DND-41 (cell line): ENCODE measurements around the gene SEMA3D.

ENCODE experiments used
- ATAC-seq: fragments of 200-7000 bp; cut with Tn5 transposase; 3 replicates; pipeline ENCODE4 v1.9.1; 2021; ENCODE audit warnings: low read depth; ENCODE audit not compliant: insufficient read depth
- DNase-seq: peaks from one replicate; pipeline ENCODE4 v3.0.0-alpha.2; 2020
- H2AFZ ChIP-seq: 2 replicates; pipeline ENCODE4 v1.6.0; 2012; ENCODE audit warnings: low read depth, low read length
- H3K27ac ChIP-seq: 2 replicates; pipeline ENCODE4 v1.5.1; 2012; ENCODE audit warnings: low read length, inconsistent platforms
- H3K27me3 ChIP-seq: fragments of 200-600 bp; sonication (generic); 2 replicates; pipeline ENCODE4 v1.6.0; 2012; ENCODE audit warnings: low read length, mild to moderate bottlenecking, inconsistent platforms; ENCODE audit not compliant: insufficient read depth, poor library complexity
- H3K36me3 ChIP-seq: 2 replicates; pipeline ENCODE4 v1.5.1; 2012; ENCODE audit warnings: low read length, inconsistent platforms; ENCODE audit not compliant: insufficient read depth
- H3K4me1 ChIP-seq: 2 replicates; pipeline ENCODE4 v1.5.1; 2012; ENCODE audit warnings: mild to moderate bottlenecking, low read length; ENCODE audit not compliant: insufficient read depth
- H3K4me2 ChIP-seq: 2 replicates; pipeline ENCODE4 v1.6.0; 2012; ENCODE audit warnings: mild to moderate bottlenecking, moderate library complexity, low read length, inconsistent platforms; ENCODE audit not compliant: insufficient read depth
- H3K4me3 ChIP-seq, 2 experiments: fragments of 200-600 bp in 1 of 2; shearing (Covaris generic) in 1 of 2; 2 replicates each; pipeline ENCODE4 v1.5.1; 2012 to 2016; ENCODE audit warnings: inconsistent platforms in 2 of 2, low read length in 2 of 2, mild to moderate bottlenecking in 2 of 2, low read depth in 1 of 2, moderate library complexity in 1 of 2
- H3K79me2 ChIP-seq: 2 replicates; pipeline ENCODE4 v1.6.0; 2012; ENCODE audit warnings: low read length, inconsistent platforms; ENCODE audit not compliant: insufficient read depth
- H3K9ac ChIP-seq: 2 replicates; pipeline ENCODE4 v1.6.0; 2012; ENCODE audit warnings: low read depth, mild to moderate bottlenecking, inconsistent platforms, low read length, moderate library complexity
- H3K9me3 ChIP-seq: 2 replicates; pipeline ENCODE4 v1.5.1; 2012; ENCODE audit warnings: low read length, moderate library complexity, mild to moderate bottlenecking, inconsistent platforms; ENCODE audit not compliant: insufficient read depth, severe bottlenecking
- H4K20me1 ChIP-seq: 2 replicates; pipeline ENCODE4 v1.6.0; 2012; ENCODE audit warnings: low read length; ENCODE audit not compliant: insufficient read depth
- CTCF ChIP-seq: IDR thresholded peaks from 2 replicates; pipeline ENCODE4 v1.5.1; 2012; ENCODE audit warnings: borderline replicate concordance, low read length, moderate library complexity, mild to moderate bottlenecking; ENCODE audit not compliant: poor library complexity, severe bottlenecking; ENCODE audit errors: extremely low read depth
- EZH2 ChIP-seq: IDR thresholded peaks from 3 replicates; pipeline ENCODE4 v1.6.1; 2012; ENCODE audit warnings: borderline replicate concordance, low read depth, mild to moderate bottlenecking, moderate library complexity, low read length, inconsistent platforms; ENCODE audit not compliant: severe bottlenecking

SEMA3D gene

GRCh38 chr7:84946549-84946948 is 240.3 kb downstream of the SEMA3D start:
- no peaks in the 10 kb centered on the region for H3K27me3 ChIP-seq
- TF ChIP-seq CTCF (no peak), EZH2 (no peak)
- H3K36me3 ChIP-seq: no peaks in the 10 kb centered on the region
- H2AFZ ChIP-seq: no peak overlapping the region
- no peak overlapping the region for H3K4me3 ChIP-seq
- no peak overlapping the region for H3K9ac ChIP-seq
- no peaks in the 10 kb centered on the region for H4K20me1 ChIP-seq
- H3K79me2 ChIP-seq: no peaks in the 10 kb centered on the region
- ATAC-seq (no peak), DNase-seq (no peak)
- no peak overlapping the region for H3K27ac ChIP-seq
- no peak overlapping the region for H3K4me2 ChIP-seq
- no peaks in the 10 kb centered on the region for H3K4me1 ChIP-seq
- no peaks in the 10 kb centered on the region for H3K9me3 ChIP-seq
